CD4-positive, alpha-beta T cell (primary cell): Measurements from ENCODE around the gene C6. TPM values are rescaled to one million over a fixed set of nuclear protein-coding genes. Genes with fewer than 3 reads are reported as not detected.

Source experiments
- ATAC-seq: fragments of 200-7000 bp; cut with Tn5 transposase; one replicate; pipeline ENCODE4 v1.10.0; 2022; ENCODE audit warnings: mild to moderate bottlenecking; ENCODE audit not compliant: poor library complexity
- CTCF ChIA-PET: fragments of 350-600 bp; sonication (Branson Sonifier 250); formaldehyde crosslinking; loops from one replicate; lab custom pipeline; 2021; ENCODE audit warnings: antibody characterized with exemption, inconsistent platforms; lab: Charles Lee
- POLR2A ChIA-PET: fragments of 350-600 bp; sonication (Branson Sonifier 250); formaldehyde crosslinking; loops from one replicate; lab custom pipeline; 2021; ENCODE audit warnings: antibody characterized with exemption, inconsistent platforms; lab: Charles Lee
- DNase-seq, 14 experiments: peaks; one replicate each; pipeline ENCODE4 v3.0.0-alpha.2; 2013 to 2020; ENCODE audit warnings: mixed read lengths in 2 of 14
- H3K27ac ChIP-seq, 2 donors: one replicate each; pipeline versions ENCODE4 v1.5.1 to v1.7.0; 2013; ENCODE audit warnings: low read length in 2 of 2, low read depth in 1 of 2, mild to moderate bottlenecking in 1 of 2
- H3K27me3 ChIP-seq, 2 experiments: 1 replicate in 1 of 2; 2 replicates in 1 of 2; pipeline versions ENCODE4 v1.6.1 to v1.7.0; 2013; ENCODE audit warnings: low read length in 2 of 2, control low read depth in 1 of 2, mild to moderate bottlenecking in 1 of 2, moderate library complexity in 1 of 2; ENCODE audit not compliant: insufficient read depth in 2 of 2, control insufficient read depth in 1 of 2
- H3K36me3 ChIP-seq: one replicate; pipeline ENCODE4 v1.6.1; 2013; ENCODE audit warnings: low read length, control low read depth; ENCODE audit not compliant: insufficient read depth
- H3K4me1 ChIP-seq: one replicate; pipeline ENCODE4 v1.6.1; 2013; ENCODE audit warnings: low read length, control low read depth; ENCODE audit not compliant: insufficient read depth
- H3K4me3 ChIP-seq: one replicate; pipeline ENCODE4 v1.5.1; 2013; ENCODE audit warnings: mild to moderate bottlenecking, low read length, moderate library complexity
- H3K9me3 ChIP-seq, 2 experiments: 1 replicate in 1 of 2; 2 replicates in 1 of 2; pipeline versions ENCODE4 v1.6.1 to v1.7.0; 2013; ENCODE audit warnings: low read length in 2 of 2, mild to moderate bottlenecking in 2 of 2, control low read depth in 1 of 2, moderate library complexity in 1 of 2; ENCODE audit not compliant: control insufficient read depth in 1 of 2, insufficient read depth in 1 of 2
- H3K27ac Mint-ChIP-seq: one replicate; pipeline ENCODE4 v1.8.0; 2020; ENCODE audit warnings: mixed read lengths
- H3K27me3 Mint-ChIP-seq: one replicate; pipeline ENCODE4 v1.8.0; 2021; ENCODE audit warnings: mixed read lengths
- H3K36me3 Mint-ChIP-seq: one replicate; pipeline ENCODE4 v1.8.0; 2021; ENCODE audit warnings: low read depth, mixed read lengths
- H3K4me1 Mint-ChIP-seq: one replicate; pipeline ENCODE4 v1.8.0; 2021; ENCODE audit warnings: low read depth, mixed read lengths
- H3K4me3 Mint-ChIP-seq: one replicate; pipeline ENCODE4 v1.8.0; 2020; ENCODE audit warnings: mild to moderate bottlenecking, mixed read lengths
- H3K9me3 Mint-ChIP-seq: one replicate; pipeline ENCODE4 v1.8.0; 2020; ENCODE audit warnings: mixed read lengths
- intact Hi-C, 2 experiments: fragments of 100-400 bp; cut with DNase I in 1 of 2; cut with micrococcal nuclease in 1 of 2; formaldehyde crosslinking; loops; one replicate each; pipeline versions ENCODE4 v1.15.1 to v1.9.0; 2023 to 2025; cut with DNase I, micrococcal nuclease
- total RNA-seq, 174 experiments: library from RNA in 2 of 174; stranded (reverse) in 2 of 174; gene quantifications; one replicate each; pipeline ENCODE4 v1.2.3 and lab custom pipeline; 2021 to 2026
- TF ChIP-seq, protein P1 (sequence below): fragments of 200-600 bp; IDR thresholded peaks from one replicate; pipeline ENCODE4 v1.8.0; 2022; ENCODE audit warnings: antibody characterized with exemption, mild to moderate bottlenecking

The C6 gene
- total RNA-seq, 2 experiments from 2014 or later = not detected

DNA sequence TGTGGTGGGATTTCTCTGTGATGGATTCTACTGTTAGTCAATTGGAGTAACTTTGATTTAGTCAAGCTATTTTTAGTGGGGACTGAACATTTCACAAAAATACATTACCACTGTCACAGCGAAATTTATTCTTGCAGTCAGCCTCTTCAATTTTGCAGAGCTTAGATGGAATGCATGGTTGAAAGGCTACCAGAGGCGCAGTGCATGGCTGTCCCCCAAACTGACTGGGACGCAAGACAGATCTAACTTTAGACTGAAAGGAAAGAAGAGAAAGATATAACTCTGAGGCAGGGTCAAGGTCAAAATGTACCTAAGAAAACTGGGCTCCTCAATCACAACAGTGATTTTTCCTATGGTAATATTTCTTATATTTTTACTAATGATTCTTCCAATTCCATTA is 13.7 kb downstream of the C6 start:
- Mint-ChIP-seq H3K9me3 (peaks cover 3% of the 10 kb centered on the region), H3K27me3 (no peaks in the 10 kb centered on the region), H3K4me3 (no peak overlapping the region), H3K36me3 (no peaks in the 10 kb centered on the region), H3K4me1 (no peaks in the 10 kb centered on the region), H3K27ac (no peak overlapping the region)
- ATAC-seq = no peak
- TF ChIP-seq, protein P1, sequence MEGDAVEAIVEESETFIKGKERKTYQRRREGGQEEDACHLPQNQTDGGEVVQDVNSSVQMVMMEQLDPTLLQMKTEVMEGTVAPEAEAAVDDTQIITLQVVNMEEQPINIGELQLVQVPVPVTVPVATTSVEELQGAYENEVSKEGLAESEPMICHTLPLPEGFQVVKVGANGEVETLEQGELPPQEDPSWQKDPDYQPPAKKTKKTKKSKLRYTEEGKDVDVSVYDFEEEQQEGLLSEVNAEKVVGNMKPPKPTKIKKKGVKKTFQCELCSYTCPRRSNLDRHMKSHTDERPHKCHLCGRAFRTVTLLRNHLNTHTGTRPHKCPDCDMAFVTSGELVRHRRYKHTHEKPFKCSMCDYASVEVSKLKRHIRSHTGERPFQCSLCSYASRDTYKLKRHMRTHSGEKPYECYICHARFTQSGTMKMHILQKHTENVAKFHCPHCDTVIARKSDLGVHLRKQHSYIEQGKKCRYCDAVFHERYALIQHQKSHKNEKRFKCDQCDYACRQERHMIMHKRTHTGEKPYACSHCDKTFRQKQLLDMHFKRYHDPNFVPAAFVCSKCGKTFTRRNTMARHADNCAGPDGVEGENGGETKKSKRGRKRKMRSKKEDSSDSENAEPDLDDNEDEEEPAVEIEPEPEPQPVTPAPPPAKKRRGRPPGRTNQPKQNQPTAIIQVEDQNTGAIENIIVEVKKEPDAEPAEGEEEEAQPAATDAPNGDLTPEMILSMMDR = no peak
- H3K4me3 ChIP-seq = no peak overlapping the region
- H3K9me3 ChIP-seq = no peaks in the 10 kb centered on the region
- CTCF ChIA-PET = no interaction called here
- no peaks in the 10 kb centered on the region for H3K36me3 ChIP-seq
- H3K27me3 ChIP-seq = no peaks in the 10 kb centered on the region
- DNase-seq = no peak
- H3K4me1 ChIP-seq = no peaks in the 10 kb centered on the region
- no peak overlapping the region for H3K27ac ChIP-seq
- intact Hi-C loops = no loop called here
- POLR2A ChIA-PET = no interaction called here

DNA sequence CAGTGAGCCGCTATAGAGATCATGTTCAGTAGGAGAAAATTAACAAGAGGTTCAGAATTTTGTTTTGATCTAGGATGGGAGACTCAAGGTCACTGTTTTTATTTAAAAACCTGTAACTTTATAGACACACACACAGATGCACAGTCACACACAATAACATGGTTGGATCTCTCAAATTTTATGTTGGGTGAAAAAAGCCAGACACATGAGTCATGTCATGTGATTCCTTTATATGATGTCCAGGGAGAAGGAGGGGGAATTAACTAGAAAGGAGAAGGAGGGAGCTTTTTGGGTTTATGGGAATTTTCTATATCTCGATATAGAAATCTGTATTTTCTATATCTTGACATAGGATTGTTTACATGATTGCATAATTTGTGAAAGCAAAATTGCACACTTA is 17.1 kb downstream of the C6 start:
- H3K36me3 ChIP-seq = no peaks in the 10 kb centered on the region
- ATAC-seq (no peak), DNase-seq (no peak)
- CTCF ChIA-PET = no interaction called here
- H3K4me1 ChIP-seq = no peaks in the 10 kb centered on the region
- no peak overlapping the region for H3K27ac ChIP-seq
- H3K27me3 Mint-ChIP-seq = no peaks in the 10 kb centered on the region
- no peaks in the 10 kb centered on the region for H3K36me3 Mint-ChIP-seq
- TF ChIP-seq, protein P1 = no peak
- no peak overlapping the region for H3K4me3 Mint-ChIP-seq
- no peaks in the 10 kb centered on the region for H3K9me3 ChIP-seq
- intact Hi-C loops = no loop called here
- no peak overlapping the region for H3K4me3 ChIP-seq
- no peaks in the 10 kb centered on the region for H3K4me1 Mint-ChIP-seq
- peaks cover 3% of the 10 kb centered on the region for H3K9me3 Mint-ChIP-seq
- no peak overlapping the region for H3K27ac Mint-ChIP-seq
- no peaks in the 10 kb centered on the region for H3K27me3 ChIP-seq
- POLR2A ChIA-PET = no interaction called here

DNA sequence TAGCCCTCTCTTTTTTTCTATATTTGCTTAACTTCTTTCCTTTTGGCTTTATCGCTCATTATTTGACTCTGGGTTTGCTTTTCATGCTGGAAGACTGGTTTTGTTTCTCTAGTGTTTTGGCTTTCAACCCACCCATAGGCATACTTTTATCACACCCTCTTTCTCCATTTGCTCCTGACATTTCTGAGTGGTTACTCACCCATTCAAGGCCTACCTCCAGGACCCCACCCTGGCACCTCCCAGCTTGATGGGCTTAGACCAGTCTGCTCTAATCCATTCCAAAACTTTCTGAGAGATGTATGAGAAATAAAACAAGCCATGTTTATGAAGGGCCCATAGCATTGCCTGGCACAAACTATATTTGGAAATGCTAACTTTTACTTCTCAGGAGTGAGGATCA is 18.1 kb downstream of the C6 start:
- Mint-ChIP-seq H3K4me3 (no peak overlapping the region), H3K27ac (no peak overlapping the region), H3K27me3 (no peaks in the 10 kb centered on the region), H3K36me3 (no peaks in the 10 kb centered on the region), H3K9me3 (peaks cover 3% of the 10 kb centered on the region), H3K4me1 (no peaks in the 10 kb centered on the region)
- TF ChIP-seq, protein P1 = no peak
- Histone ChIP-seq H3K36me3 (no peaks in the 10 kb centered on the region), H3K4me3 (no peak overlapping the region), H3K27me3 (no peaks in the 10 kb centered on the region), H3K9me3 (no peaks in the 10 kb centered on the region), H3K27ac (no peak overlapping the region), H3K4me1 (no peaks in the 10 kb centered on the region)
- ATAC-seq (no peak), DNase-seq (no peak)
- ChIA-PET CTCF (no interaction called here), POLR2A (no interaction called here)
- intact Hi-C loops = no loop called here
